H9 (cell line): ENCODE measurements around the gene ZNF513. TPM values are rescaled to one million over a fixed set of nuclear protein-coding genes. Genes with fewer than 3 reads are reported as not detected.

ENCODE experiments used
- DNase-seq: peaks from one replicate; pipeline ENCODE4 v3.0.0-alpha.2; 2017
- H2AFZ ChIP-seq: one replicate; pipeline ENCODE4 v1.6.1; 2013; ENCODE audit warnings: mild to moderate bottlenecking, low read length, control low read depth, moderate library complexity
- H2AK5ac ChIP-seq: 2 replicates; pipeline ENCODE4 v1.6.1; 2013; ENCODE audit warnings: low read length, control low read depth, mixed read lengths; ENCODE audit not compliant: insufficient read length
- H2BK120ac ChIP-seq: one replicate; pipeline ENCODE4 v1.6.1; 2013; ENCODE audit warnings: low read depth, mild to moderate bottlenecking, low read length, control low read depth, inconsistent platforms; ENCODE audit not compliant: poor library complexity, severe bottlenecking
- H2BK12ac ChIP-seq: 2 replicates; pipeline ENCODE4 v1.6.1; 2013; ENCODE audit warnings: low read length, control low read depth, mixed read lengths, low read depth; ENCODE audit not compliant: insufficient read length
- H2BK15ac ChIP-seq: 2 replicates; pipeline ENCODE4 v1.6.1; 2013; ENCODE audit warnings: low read depth, low read length, control low read depth
- H2BK20ac ChIP-seq: one replicate; pipeline ENCODE4 v1.6.1; 2013; ENCODE audit warnings: low read depth, mild to moderate bottlenecking, low read length, control low read depth, inconsistent platforms; ENCODE audit not compliant: poor library complexity, severe bottlenecking
- H2BK5ac ChIP-seq: 2 replicates; pipeline ENCODE4 v1.6.1; 2013; ENCODE audit warnings: low read length, control low read depth, mixed read lengths; ENCODE audit not compliant: insufficient read length
- H3K14ac ChIP-seq: 2 replicates; pipeline ENCODE4 v1.6.1; 2013; ENCODE audit warnings: low read length, control low read depth; ENCODE audit not compliant: insufficient read depth
- H3K18ac ChIP-seq: 2 replicates; pipeline ENCODE4 v1.6.1; 2013; ENCODE audit warnings: low read depth, mild to moderate bottlenecking, mixed read lengths, low read length, control low read depth; ENCODE audit not compliant: insufficient read length
- H3K23ac ChIP-seq: 2 replicates; pipeline ENCODE4 v1.6.1; 2013; ENCODE audit warnings: low read length, control low read depth, mixed read lengths, low read depth; ENCODE audit not compliant: insufficient read length
- H3K23me2 ChIP-seq: 2 replicates; pipeline ENCODE4 v1.6.1; 2013; ENCODE audit warnings: low read depth, mild to moderate bottlenecking, mixed read lengths, low read length, control low read depth; ENCODE audit not compliant: insufficient read length, poor library complexity, severe bottlenecking
- H3K27ac ChIP-seq: 2 replicates; pipeline ENCODE4 v1.5.1; 2013; ENCODE audit warnings: low read length, control low read depth, mixed read lengths, low read depth; ENCODE audit not compliant: insufficient read length
- H3K27me3 ChIP-seq: 2 replicates; pipeline ENCODE4 v1.6.1; 2013; ENCODE audit warnings: low read length, control low read depth, inconsistent platforms; ENCODE audit not compliant: insufficient read depth
- H3K4ac ChIP-seq: 2 replicates; pipeline ENCODE4 v1.6.1; 2013; ENCODE audit warnings: low read depth, mild to moderate bottlenecking, control low read depth, inconsistent platforms, low read length, moderate library complexity
- H3K4me1 ChIP-seq: 2 replicates; pipeline ENCODE4 v1.6.1; 2013; ENCODE audit warnings: low read length, control low read depth, inconsistent platforms; ENCODE audit not compliant: insufficient read depth
- H3K4me2 ChIP-seq: 2 replicates; pipeline ENCODE4 v1.6.1; 2013; ENCODE audit warnings: low read length, control low read depth, mixed read lengths; ENCODE audit not compliant: insufficient read length, insufficient read depth
- H3K56ac ChIP-seq: 2 replicates; pipeline ENCODE4 v1.6.1; 2013; ENCODE audit warnings: low read depth, mild to moderate bottlenecking, mixed read lengths, low read length, control low read depth; ENCODE audit not compliant: insufficient read length
- H3K79me1 ChIP-seq: 2 replicates; pipeline ENCODE4 v1.6.1; 2013; ENCODE audit warnings: low read depth, mild to moderate bottlenecking, moderate library complexity, low read length, control low read depth, inconsistent platforms; ENCODE audit not compliant: insufficient read depth, poor library complexity, severe bottlenecking
- H3K79me2 ChIP-seq: 2 replicates; pipeline ENCODE4 v1.6.1; 2013; ENCODE audit warnings: low read length, control low read depth, inconsistent platforms; ENCODE audit not compliant: insufficient read depth
- H3K9ac ChIP-seq: 2 replicates; pipeline ENCODE4 v1.6.1; 2013; ENCODE audit warnings: low read length, control low read depth, mixed read lengths; ENCODE audit not compliant: insufficient read length; ENCODE audit errors: extremely low read depth
- H3K9me3 ChIP-seq: one replicate; pipeline ENCODE4 v1.6.1; 2013; ENCODE audit warnings: low read depth, low read length, inconsistent platforms; ENCODE audit not compliant: control insufficient read depth
- H3T11ph ChIP-seq: one replicate; pipeline ENCODE4 v1.6.1; 2013; ENCODE audit warnings: mild to moderate bottlenecking, low read length, control low read depth, inconsistent platforms
- H4K20me1 ChIP-seq: one replicate; pipeline ENCODE4 v1.6.1; 2013; ENCODE audit not compliant: control insufficient read depth, insufficient read length, insufficient read depth
- H4K5ac ChIP-seq: 2 replicates; pipeline ENCODE4 v1.6.1; 2013; ENCODE audit warnings: low read depth, mild to moderate bottlenecking, mixed read lengths, low read length, control low read depth; ENCODE audit not compliant: insufficient read length
- H4K8ac ChIP-seq: replicated peaks from 2 replicates; pipeline ENCODE4 v1.6.1; 2013; ENCODE audit warnings: low read length, control low read depth, mixed read lengths, low read depth; ENCODE audit not compliant: insufficient read length
- H4K91ac ChIP-seq: 2 replicates; pipeline ENCODE4 v1.6.1; 2013; ENCODE audit warnings: low read depth, mild to moderate bottlenecking, moderate library complexity, mixed read lengths, low read length, control low read depth; ENCODE audit not compliant: insufficient read length
- H3K27ac Mint-ChIP-seq, 3 experiments: 2 replicates in 2 of 3; 3 replicates in 1 of 3; pipeline ENCODE4 v1.8.0; 2020 to 2021; ENCODE audit warnings: mixed read lengths in 3 of 3, mild to moderate bottlenecking in 1 of 3, moderate library complexity in 1 of 3
- H3K27me3 Mint-ChIP-seq: 2 replicates; pipeline ENCODE4 v1.8.0; 2021; ENCODE audit warnings: low read depth, mild to moderate bottlenecking, moderate library complexity, mixed read lengths
- H3K36me3 Mint-ChIP-seq, 3 experiments: 2 replicates in 2 of 3; 3 replicates in 1 of 3; pipeline ENCODE4 v1.8.0; 2020 to 2021; ENCODE audit warnings: low read depth in 3 of 3, mixed read lengths in 3 of 3; ENCODE audit not compliant: insufficient read depth in 1 of 3
- H3K4me1 Mint-ChIP-seq, 2 experiments: 2 replicates each; pipeline ENCODE4 v1.8.0; 2020; ENCODE audit warnings: mixed read lengths in 2 of 2
- H3K4me3 Mint-ChIP-seq, 2 experiments: 2 replicates in 1 of 2; 3 replicates in 1 of 2; pipeline ENCODE4 v1.8.0; 2020 to 2021; ENCODE audit warnings: mild to moderate bottlenecking in 2 of 2, mixed read lengths in 2 of 2, moderate library complexity in 1 of 2
- H3K9me3 Mint-ChIP-seq, 2 experiments: 2 replicates in 1 of 2; 3 replicates in 1 of 2; pipeline ENCODE4 v1.8.0; 2020; ENCODE audit warnings: mild to moderate bottlenecking in 2 of 2, mixed read lengths in 2 of 2, moderate library complexity in 1 of 2
- WGBS: extraction: QIAGEN DNeasy Blood & Tissue Kit; methylation state at CpG from one replicate; pipeline ENCODE4 v1.1.7; 2013; ENCODE audit warnings: missing lambda C conversion rate, low lambda C conversion rate, mixed read lengths; ENCODE audit not compliant: insufficient read length; ENCODE audit errors: extremely low coverage; 5-methylcytosine and 5-hydroxymethylcytosine counted together
- total RNA-seq: library from RNA; stranded (reverse); gene quantifications from 2 replicates; pipeline ENCODE4 v1.2.1, GENCODE V29; 2021
- TF ChIP-seq, protein P1 (sequence below): fragments of 200-600 bp; sonication (generic); conservative IDR thresholded peaks from 3 replicates; pipeline ENCODE4 v1.8.0; 2021; ENCODE audit warnings: antibody characterized with exemption, mild to moderate bottlenecking

Gene ZNF513
- total RNA-seq, 1 experiment from 2014 or later = 26.5 TPM

GRCh38 chr2:27375513-27376099, 4.9 kb downstream of the ZNF513 start:
- no peak overlapping the region for H4K91ac ChIP-seq
- H3K4me3 Mint-ChIP-seq = no peak overlapping the region

More at GRCh38 chr2:27375513-27376099, 4.9 kb downstream of the ZNF513 start:
- H3K27ac Mint-ChIP-seq = no peak overlapping the region; a peak in 1 of 7 replicates
- Histone ChIP-seq H3K14ac (no peak overlapping the region), H3K4me2 (no peak overlapping the region), H2BK15ac (no peak overlapping the region), H3K27me3 (no peaks in the 10 kb centered on the region), H2BK5ac (no peak overlapping the region), H2AK5ac (no peak overlapping the region), H3K79me1 (peaks cover 3% of the 10 kb centered on the region), H3K27ac (no peak overlapping the region), H3K9me3 (no peaks in the 10 kb centered on the region), H3K23me2 (peaks cover 15% of the 10 kb centered on the region), H3K4ac (no peak overlapping the region), H3T11ph (no peak overlapping the region), H4K5ac (no peak overlapping the region), H3K79me2 (peaks cover 5% of the 10 kb centered on the region; the same call in 1 of the 2 replicates), H4K20me1 (no peaks in the 10 kb centered on the region), H2BK120ac (no peak overlapping the region), H3K18ac (no peak overlapping the region), H4K8ac (no peak overlapping the region), H2BK12ac (no peak overlapping the region), H2AFZ (no peak overlapping the region), H2BK20ac (no peak overlapping the region), H3K56ac (no peak overlapping the region), H3K23ac (no peak overlapping the region), H3K4me1 (peaks cover 3% of the 10 kb centered on the region; the same call in 1 of the 2 replicates), H3K9ac (no peak overlapping the region)
- WGBS = no CpG with 5 or more reads among the region's 20 CpGs
- DNase-seq = no peak
- TF ChIP-seq, protein P1, sequence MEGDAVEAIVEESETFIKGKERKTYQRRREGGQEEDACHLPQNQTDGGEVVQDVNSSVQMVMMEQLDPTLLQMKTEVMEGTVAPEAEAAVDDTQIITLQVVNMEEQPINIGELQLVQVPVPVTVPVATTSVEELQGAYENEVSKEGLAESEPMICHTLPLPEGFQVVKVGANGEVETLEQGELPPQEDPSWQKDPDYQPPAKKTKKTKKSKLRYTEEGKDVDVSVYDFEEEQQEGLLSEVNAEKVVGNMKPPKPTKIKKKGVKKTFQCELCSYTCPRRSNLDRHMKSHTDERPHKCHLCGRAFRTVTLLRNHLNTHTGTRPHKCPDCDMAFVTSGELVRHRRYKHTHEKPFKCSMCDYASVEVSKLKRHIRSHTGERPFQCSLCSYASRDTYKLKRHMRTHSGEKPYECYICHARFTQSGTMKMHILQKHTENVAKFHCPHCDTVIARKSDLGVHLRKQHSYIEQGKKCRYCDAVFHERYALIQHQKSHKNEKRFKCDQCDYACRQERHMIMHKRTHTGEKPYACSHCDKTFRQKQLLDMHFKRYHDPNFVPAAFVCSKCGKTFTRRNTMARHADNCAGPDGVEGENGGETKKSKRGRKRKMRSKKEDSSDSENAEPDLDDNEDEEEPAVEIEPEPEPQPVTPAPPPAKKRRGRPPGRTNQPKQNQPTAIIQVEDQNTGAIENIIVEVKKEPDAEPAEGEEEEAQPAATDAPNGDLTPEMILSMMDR = no peak
- H3K36me3 Mint-ChIP-seq = peaks cover 41 to 75% (median 68%) of the 10 kb centered on the region in 3 experiments; a peak in 6 of 7 replicates
- no peaks in the 10 kb centered on the region for H3K9me3 Mint-ChIP-seq
- peaks cover 22 to 23% of the 10 kb centered on the region in 2 experiments for H3K4me1 Mint-ChIP-seq
- no peaks in the 10 kb centered on the region for H3K27me3 Mint-ChIP-seq
